ENCODE results near the gene WNT7B.

DNA sequence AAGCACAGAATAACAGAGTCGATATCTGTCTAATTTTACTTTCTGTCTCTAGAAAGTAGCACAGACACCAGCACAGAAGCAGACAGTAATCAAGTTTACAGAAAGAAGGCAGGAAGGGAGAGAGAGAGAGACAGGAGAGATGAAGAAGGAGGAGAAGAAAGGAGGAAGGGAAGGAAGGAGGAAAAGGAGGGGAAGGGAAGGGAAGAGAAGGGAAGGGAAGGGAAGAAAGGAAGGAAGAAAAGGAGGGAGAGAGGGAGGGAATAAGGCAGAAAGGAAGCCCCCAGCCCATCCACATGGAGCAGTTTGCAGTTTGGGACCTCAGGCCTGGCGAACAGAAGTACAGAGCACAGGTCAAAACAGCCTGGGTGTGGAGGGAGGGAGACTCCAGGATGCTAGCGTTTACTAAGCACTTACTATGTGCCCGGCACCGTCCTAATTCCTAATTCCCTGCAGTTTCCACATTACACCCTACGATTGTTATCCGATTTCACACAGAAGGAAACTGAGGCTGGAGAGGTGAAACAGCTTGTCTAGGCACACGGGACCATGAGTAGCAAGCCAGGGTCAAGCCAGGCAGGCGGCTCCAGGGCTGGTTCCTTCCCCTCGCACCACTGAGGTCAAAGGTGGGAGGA lies 46.0 kb upstream of the WNT7B start:
- no peak for TF ChIP-seq GATA2 (IDR thresholded peaks at IDR 0.05; ENCODE audit: low read depth, low read length)
- no peak for TF ChIP-seq GATA3 (IDR thresholded peaks at IDR 0.05; ENCODE audit: low read depth, low read length)

Measured in SH-SY5Y (cell line).